ENCODE data around the gene SOWAHC.

SOWAHC gene

GRCh38 chr2:109662889-109663288, 48.7 kb downstream of the SOWAHC start:
- no peaks in the 10 kb centered on the region for H3K9me3 ChIP-seq (ENCODE audit: insufficient read depth, low read length)
- no peaks in the 10 kb centered on the region for H3K27me3 ChIP-seq (ENCODE audit: low read length)
- H3K9me2 ChIP-seq (replicated peaks; ENCODE audit: insufficient read depth, low read length) = no peaks in the 10 kb centered on the region
- no peaks in the 10 kb centered on the region for H4K20me1 ChIP-seq (ENCODE audit: low read depth, low read length)
- no peak overlapping the region for H3K4me3 ChIP-seq (ENCODE audit: insufficient read depth, low read length, poor library complexity, severe bottlenecking)
- H2AFZ ChIP-seq (ENCODE audit: low read depth, low read length, severe bottlenecking) = no peak overlapping the region
- H3K79me2 ChIP-seq (ENCODE audit: insufficient read depth, low read length) = no peaks in the 10 kb centered on the region
- no peak overlapping the region for H3K27ac ChIP-seq (ENCODE audit: low read depth, low read length)
- H3K9ac ChIP-seq (ENCODE audit: low read length) = no peak overlapping the region
- H3K36me3 ChIP-seq (ENCODE audit: low read length) = no peaks in the 10 kb centered on the region
- H3F3A ChIP-seq (ENCODE audit: insufficient read depth) = no peaks in the 10 kb centered on the region
- TF ChIP-seq EZH2phosphoT487 (conservative IDR thresholded peaks at IDR 0.05; ENCODE audit: low read length) = no peak
- TF ChIP-seq, protein P1, sequence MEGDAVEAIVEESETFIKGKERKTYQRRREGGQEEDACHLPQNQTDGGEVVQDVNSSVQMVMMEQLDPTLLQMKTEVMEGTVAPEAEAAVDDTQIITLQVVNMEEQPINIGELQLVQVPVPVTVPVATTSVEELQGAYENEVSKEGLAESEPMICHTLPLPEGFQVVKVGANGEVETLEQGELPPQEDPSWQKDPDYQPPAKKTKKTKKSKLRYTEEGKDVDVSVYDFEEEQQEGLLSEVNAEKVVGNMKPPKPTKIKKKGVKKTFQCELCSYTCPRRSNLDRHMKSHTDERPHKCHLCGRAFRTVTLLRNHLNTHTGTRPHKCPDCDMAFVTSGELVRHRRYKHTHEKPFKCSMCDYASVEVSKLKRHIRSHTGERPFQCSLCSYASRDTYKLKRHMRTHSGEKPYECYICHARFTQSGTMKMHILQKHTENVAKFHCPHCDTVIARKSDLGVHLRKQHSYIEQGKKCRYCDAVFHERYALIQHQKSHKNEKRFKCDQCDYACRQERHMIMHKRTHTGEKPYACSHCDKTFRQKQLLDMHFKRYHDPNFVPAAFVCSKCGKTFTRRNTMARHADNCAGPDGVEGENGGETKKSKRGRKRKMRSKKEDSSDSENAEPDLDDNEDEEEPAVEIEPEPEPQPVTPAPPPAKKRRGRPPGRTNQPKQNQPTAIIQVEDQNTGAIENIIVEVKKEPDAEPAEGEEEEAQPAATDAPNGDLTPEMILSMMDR (IDR thresholded peaks at IDR 0.05; ENCODE audit: insufficient read depth, low read length, poor library complexity, severe bottlenecking) = no peak
- H3K4me2 ChIP-seq (ENCODE audit: low read depth, low read length, poor library complexity, severe bottlenecking) = no peak overlapping the region

DNA sequence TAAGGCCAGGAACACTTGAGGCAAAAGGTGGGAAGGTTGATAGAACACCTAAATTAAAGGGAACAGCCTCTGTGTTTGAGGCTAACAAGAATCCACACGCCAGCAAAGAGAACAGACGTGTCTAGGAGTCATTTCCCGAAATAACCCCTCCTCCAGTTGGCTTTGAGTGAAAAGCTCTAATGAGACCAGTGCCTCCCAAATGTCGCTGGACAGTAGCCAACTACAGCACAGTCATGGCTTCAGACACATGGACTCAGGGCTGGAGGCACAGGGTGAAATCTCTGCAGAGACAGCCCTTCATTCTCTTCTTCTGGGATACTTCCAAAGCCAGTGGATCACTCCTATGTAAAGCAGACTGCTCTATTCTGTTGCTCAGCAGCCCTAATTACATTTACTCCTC, 49.6 kb downstream of the SOWAHC start:
- Histone ChIP-seq H3K27me3 (ENCODE audit: low read length) (no peaks in the 10 kb centered on the region), H3K4me2 (ENCODE audit: low read depth, low read length, poor library complexity, severe bottlenecking) (no peak overlapping the region), H3K36me3 (ENCODE audit: low read length) (no peaks in the 10 kb centered on the region), H3K27ac (ENCODE audit: low read depth, low read length) (no peak overlapping the region), H3K9ac (ENCODE audit: low read length) (no peak overlapping the region), H3F3A (ENCODE audit: insufficient read depth) (no peaks in the 10 kb centered on the region), H3K79me2 (ENCODE audit: insufficient read depth, low read length) (no peaks in the 10 kb centered on the region), H3K4me3 (ENCODE audit: insufficient read depth, low read length, poor library complexity, severe bottlenecking) (no peak overlapping the region), H3K9me3 (ENCODE audit: insufficient read depth, low read length) (no peaks in the 10 kb centered on the region), H3K9me2 (replicated peaks; ENCODE audit: insufficient read depth, low read length) (no peaks in the 10 kb centered on the region), H2AFZ (ENCODE audit: low read depth, low read length, severe bottlenecking) (no peak overlapping the region), H4K20me1 (ENCODE audit: low read depth, low read length) (no peaks in the 10 kb centered on the region)
- TF ChIP-seq, protein P1 (IDR thresholded peaks at IDR 0.05; ENCODE audit: insufficient read depth, low read length, poor library complexity, severe bottlenecking) = no peak
- no peak for TF ChIP-seq EZH2phosphoT487 (conservative IDR thresholded peaks at IDR 0.05; ENCODE audit: low read length)

DNA sequence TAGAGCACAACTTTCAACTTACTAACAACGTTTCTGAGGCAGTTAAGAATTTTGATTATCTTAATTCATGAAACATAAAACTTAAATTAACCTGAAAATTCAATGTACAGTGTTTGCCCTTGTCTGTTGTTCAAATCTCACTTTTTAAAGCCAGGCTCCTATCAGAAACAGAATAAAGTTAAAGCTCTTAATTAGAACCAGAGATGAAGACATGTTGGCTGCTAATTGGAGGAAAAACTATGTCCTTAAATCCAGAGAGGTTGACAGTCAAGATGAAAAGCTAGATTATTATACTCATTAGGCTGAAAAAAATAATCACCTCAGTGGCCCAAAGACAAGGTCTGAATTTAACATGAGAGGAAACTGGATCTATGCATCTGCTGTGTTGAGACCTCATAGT, 52.3 kb downstream of the SOWAHC start:
- Histone ChIP-seq H3K36me3 (ENCODE audit: low read length) (no peaks in the 10 kb centered on the region), H4K20me1 (ENCODE audit: low read depth, low read length) (no peaks in the 10 kb centered on the region), H2AFZ (ENCODE audit: low read depth, low read length, severe bottlenecking) (no peak overlapping the region), H3K9me2 (replicated peaks; ENCODE audit: insufficient read depth, low read length) (no peaks in the 10 kb centered on the region), H3K4me2 (ENCODE audit: low read depth, low read length, poor library complexity, severe bottlenecking) (no peak overlapping the region), H3K9me3 (ENCODE audit: insufficient read depth, low read length) (no peaks in the 10 kb centered on the region), H3K9ac (ENCODE audit: low read length) (no peak overlapping the region), H3K27me3 (ENCODE audit: low read length) (no peaks in the 10 kb centered on the region), H3K27ac (ENCODE audit: low read depth, low read length) (no peak overlapping the region), H3F3A (ENCODE audit: insufficient read depth) (no peaks in the 10 kb centered on the region), H3K79me2 (ENCODE audit: insufficient read depth, low read length) (no peaks in the 10 kb centered on the region), H3K4me3 (ENCODE audit: insufficient read depth, low read length, poor library complexity, severe bottlenecking) (no peak overlapping the region)
- no peak for TF ChIP-seq EZH2phosphoT487 (conservative IDR thresholded peaks at IDR 0.05; ENCODE audit: low read length)
- TF ChIP-seq, protein P1 (IDR thresholded peaks at IDR 0.05; ENCODE audit: insufficient read depth, low read length, poor library complexity, severe bottlenecking) = no peak

All from SU-DHL-6 (cell line).